Mesendoderm (in vitro differentiated cells): ENCODE measurements around the gene OR14A2.

Experiments used
- DNase-seq: peaks from one replicate; pipeline ENCODE4 v3.0.0; 2013
- H2AK5ac ChIP-seq: 2 replicates; pipeline ENCODE4 v1.6.1; 2013; ENCODE audit warnings: low read length, inconsistent platforms
- H2BK120ac ChIP-seq: 2 replicates; pipeline ENCODE4 v1.6.1; 2013; ENCODE audit warnings: low read depth, mild to moderate bottlenecking, low read length, moderate library complexity, mixed read lengths
- H2BK15ac ChIP-seq: replicated peaks from 2 replicates; pipeline ENCODE4 v1.6.1; 2013; ENCODE audit warnings: low read depth, mild to moderate bottlenecking, moderate library complexity
- H2BK5ac ChIP-seq: 2 replicates; pipeline ENCODE4 v1.6.1; 2013; ENCODE audit warnings: low read length, inconsistent platforms
- H3K18ac ChIP-seq: 2 replicates; pipeline ENCODE4 v1.6.1; 2013; ENCODE audit warnings: mild to moderate bottlenecking, low read length, mixed read lengths
- H3K23ac ChIP-seq: one replicate; pipeline ENCODE4 v1.6.1; 2013; ENCODE audit warnings: low read length
- H3K27ac ChIP-seq: 2 replicates; pipeline ENCODE4 v1.5.1; 2013; ENCODE audit warnings: low read depth, mild to moderate bottlenecking, inconsistent platforms, low read length, moderate library complexity
- H3K27me3 ChIP-seq: 2 replicates; pipeline ENCODE4 v1.6.1; 2013; ENCODE audit warnings: low read length, control low read depth, mild to moderate bottlenecking, inconsistent platforms; ENCODE audit not compliant: insufficient read depth, poor library complexity
- H3K36me3 ChIP-seq: 2 replicates; pipeline ENCODE4 v1.6.1; 2013; ENCODE audit warnings: low read length, inconsistent platforms; ENCODE audit not compliant: control insufficient read depth, insufficient read depth
- H3K4ac ChIP-seq: one replicate; pipeline ENCODE4 v1.6.1; 2013; ENCODE audit warnings: low read depth, mild to moderate bottlenecking, low read length, moderate library complexity
- H3K4me1 ChIP-seq: 2 replicates; pipeline ENCODE4 v1.6.1; 2013; ENCODE audit warnings: low read depth, low read length, inconsistent platforms; ENCODE audit not compliant: control insufficient read depth
- H3K4me2 ChIP-seq: 2 replicates; pipeline ENCODE4 v1.6.1; 2013; ENCODE audit warnings: low read length
- H3K4me3 ChIP-seq: 2 replicates; pipeline ENCODE4 v1.5.1; 2013; ENCODE audit warnings: mild to moderate bottlenecking, low read length
- H3K56ac ChIP-seq: one replicate; pipeline ENCODE4 v1.6.1; 2013; ENCODE audit warnings: low read length
- H3K79me1 ChIP-seq: 2 replicates; pipeline ENCODE4 v1.6.1; 2013; ENCODE audit warnings: low read length, inconsistent platforms
- H3K79me2 ChIP-seq: 2 replicates; pipeline ENCODE4 v1.6.1; 2013; ENCODE audit warnings: mild to moderate bottlenecking, low read length; ENCODE audit not compliant: control insufficient read depth, insufficient read depth
- H3K9ac ChIP-seq: 2 replicates; pipeline ENCODE4 v1.6.1; 2013; ENCODE audit warnings: low read length, inconsistent platforms
- H4K5ac ChIP-seq: one replicate; pipeline ENCODE4 v1.6.1; 2013; ENCODE audit warnings: low read length
- H4K8ac ChIP-seq: one replicate; pipeline ENCODE4 v1.6.1; 2013; ENCODE audit warnings: low read depth, mild to moderate bottlenecking, control low read depth, low read length, moderate library complexity
- WGBS: extraction: QIAGEN DNeasy Blood & Tissue Kit; methylation state at CpG from one replicate; pipeline ENCODE4 v1.1.7; 2013; ENCODE audit warnings: low lambda C conversion rate, missing lambda C conversion rate; ENCODE audit not compliant: insufficient coverage; ENCODE audit errors: extremely low coverage; 5-methylcytosine and 5-hydroxymethylcytosine counted together

The OR14A2 gene

DNA sequence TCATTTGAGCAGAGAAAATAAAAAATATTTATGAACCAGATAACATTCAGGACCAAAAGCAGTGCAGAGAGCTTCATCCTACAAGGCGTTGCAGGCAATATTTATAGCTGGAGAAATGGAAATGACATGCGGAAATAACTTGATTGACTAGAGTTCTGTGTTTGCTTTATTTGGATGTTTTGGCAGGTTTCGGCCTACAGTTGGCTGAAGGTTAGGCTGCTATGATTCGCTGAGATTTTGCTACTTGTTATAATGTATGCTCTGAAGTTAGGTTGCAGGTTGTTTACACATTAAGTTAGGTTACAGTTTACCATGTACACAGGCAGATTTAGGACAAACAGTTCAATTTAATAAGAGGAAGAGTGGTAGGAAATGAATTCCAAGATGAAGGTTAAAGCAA is 67.8 kb downstream of the OR14A2 start:
- Histone ChIP-seq H3K36me3 (no peaks in the 10 kb centered on the region), H3K18ac (no peak overlapping the region), H3K79me1 (no peaks in the 10 kb centered on the region), H2BK5ac (no peak overlapping the region), H2BK120ac (no peak overlapping the region), H3K27me3 (no peaks in the 10 kb centered on the region), H4K8ac (no peak overlapping the region), H3K56ac (no peak overlapping the region), H3K27ac (no peak overlapping the region), H2AK5ac (no peak overlapping the region), H3K23ac (no peak overlapping the region), H3K4me3 (no peak overlapping the region), H2BK15ac (no peak overlapping the region), H3K79me2 (no peaks in the 10 kb centered on the region), H3K4ac (no peak overlapping the region), H3K9ac (no peak overlapping the region), H3K4me2 (no peak overlapping the region), H3K4me1 (no peaks in the 10 kb centered on the region), H4K5ac (no peak overlapping the region)
- DNase-seq = no peak
- no CpG with 5 or more reads among the region's 4 CpGs for WGBS

- Histone ChIP-seq H3K4me3 (no peak within 1 kb of the TSS), H3K56ac (no peak within 1 kb of the TSS), H3K27ac (no peak within 1 kb of the TSS), H2AK5ac (no peak within 1 kb of the TSS), H3K4ac (no peak within 1 kb of the TSS), H3K4me1 (no peaks in the 10 kb centered on the region), H3K36me3 (no peaks in the 10 kb centered on the region), H2BK15ac (no peak within 1 kb of the TSS), H3K79me1 (no peaks in the 10 kb centered on the region), H3K9ac (no peak within 1 kb of the TSS), H3K4me2 (no peak within 1 kb of the TSS), H2BK5ac (no peak within 1 kb of the TSS), H2BK120ac (no peak within 1 kb of the TSS), H4K8ac (no peak within 1 kb of the TSS), H4K5ac (no peak within 1 kb of the TSS), H3K23ac (no peak within 1 kb of the TSS), H3K18ac (no peak within 1 kb of the TSS), H3K79me2 (no peaks in the 10 kb centered on the region), H3K27me3 (no peaks in the 10 kb centered on the region)
- no CpG with 5 or more reads among the region's 1 CpG for WGBS
- no peak for DNase-seq
These were observed 68.3 kb downstream of the OR14A2 start, which contains the start of gene OR13G1 for GRCh38 chr1:247679639-247680038. Gene OR13G1 (minus strand): TSS chr1:247679739. CDS start chr1:247673041, 6,698 bp downstream.
